IMR-90 (cell line): ENCODE data around the gene PRRC2A.

Experiments used
- CTCF ChIP-seq: conservative IDR thresholded peaks from 2 replicates; pipeline ENCODE4 v1.5.1; 2012; ENCODE audit warnings: mild to moderate bottlenecking, low read depth, low read length, improper control_type of control experiment
- MXI1 ChIP-seq: IDR thresholded peaks from 2 replicates; pipeline ENCODE4 v1.6.1; 2012; ENCODE audit warnings: low read depth, mild to moderate bottlenecking, low read length, moderate library complexity, borderline replicate concordance
- POLR2A ChIP-seq: IDR thresholded peaks from 2 replicates; pipeline ENCODE4 v1.6.1; 2012; ENCODE audit warnings: mild to moderate bottlenecking, low read depth, low read length
- RAD21 ChIP-seq: IDR thresholded peaks from 2 replicates; pipeline ENCODE4 v1.6.1; 2012; ENCODE audit warnings: low read length, improper control_type of control experiment

- TF ChIP-seq RAD21, result no peak
- no peak for TF ChIP-seq CTCF
- TF ChIP-seq POLR2A, result no peak
- no peak for TF ChIP-seq MXI1
Observed at GRCh38 chr6:31658983-31659648, 38.6 kb downstream of the PRRC2A start.
